ENCODE data around the gene STX11. TPM values are rescaled to one million over a fixed set of nuclear protein-coding genes. Genes with fewer than 3 reads are reported as not detected.

The STX11 gene
- total RNA-seq, 1 experiment from 2014 or later, result 0.17 TPM

DNA sequence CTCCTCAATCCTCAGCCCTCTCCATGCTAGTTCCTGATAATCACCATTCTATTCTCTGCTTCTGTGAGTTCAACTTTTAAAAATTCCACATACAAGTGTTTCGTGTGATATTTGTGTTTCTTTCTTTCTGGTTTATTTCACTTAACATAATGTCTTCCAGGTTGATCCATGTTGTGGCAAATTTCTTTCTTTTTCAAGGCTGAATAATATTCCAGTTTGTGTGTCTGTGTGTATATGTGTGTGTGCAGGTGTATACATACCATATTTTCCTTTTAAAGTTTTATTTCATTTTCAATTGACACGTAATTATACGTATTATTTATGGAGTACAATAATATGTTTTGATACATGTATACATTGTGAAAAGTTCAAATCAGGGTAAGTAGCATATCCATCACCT, 35.1 kb upstream of the STX11 start:
- Mint-ChIP-seq H3K9me3 (peaks cover 10% of the 10 kb centered on the region), H3K27me3 (ENCODE audit: low read depth) (no peaks in the 10 kb centered on the region), H3K27ac (no peak overlapping the region), H3K36me3 (no peaks in the 10 kb centered on the region), H3K4me3 (no peak overlapping the region), H3K4me1 (no peaks in the 10 kb centered on the region)
- POLR2A ChIA-PET, result no interaction called here
- ATAC-seq, result no peak
- no peak for DNase-seq (ENCODE audit: low spot score)
- TF ChIP-seq CREM (CRISPR knock-in tag; IDR thresholded peaks at IDR 0.05), result no peak
- TF ChIP-seq ATF1 (CRISPR knock-in tag; IDR thresholded peaks at IDR 0.05), result no peak
- no peak for TF ChIP-seq SP1 (CRISPR knock-in tag; conservative IDR thresholded peaks at IDR 0.05)
- TF ChIP-seq FOXJ3 (CRISPR knock-in tag; IDR thresholded peaks at IDR 0.05; ENCODE audit: borderline replicate concordance), result no peak
- TF ChIP-seq SMAD4 (CRISPR knock-in tag; IDR thresholded peaks at IDR 0.05), result no peak
- TF ChIP-seq, protein P1, sequence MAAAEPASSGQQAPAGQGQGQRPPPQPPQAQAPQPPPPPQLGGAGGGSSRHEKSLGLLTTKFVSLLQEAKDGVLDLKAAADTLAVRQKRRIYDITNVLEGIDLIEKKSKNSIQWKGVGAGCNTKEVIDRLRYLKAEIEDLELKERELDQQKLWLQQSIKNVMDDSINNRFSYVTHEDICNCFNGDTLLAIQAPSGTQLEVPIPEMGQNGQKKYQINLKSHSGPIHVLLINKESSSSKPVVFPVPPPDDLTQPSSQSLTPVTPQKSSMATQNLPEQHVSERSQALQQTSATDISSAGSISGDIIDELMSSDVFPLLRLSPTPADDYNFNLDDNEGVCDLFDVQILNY (CRISPR knock-in tag; IDR thresholded peaks at IDR 0.05), result no peak
- no peak for TF ChIP-seq GRHL2 (CRISPR knock-in tag; IDR thresholded peaks at IDR 0.05; ENCODE audit: insufficient replicate concordance, severe bottlenecking)
- TF ChIP-seq, protein P2, sequence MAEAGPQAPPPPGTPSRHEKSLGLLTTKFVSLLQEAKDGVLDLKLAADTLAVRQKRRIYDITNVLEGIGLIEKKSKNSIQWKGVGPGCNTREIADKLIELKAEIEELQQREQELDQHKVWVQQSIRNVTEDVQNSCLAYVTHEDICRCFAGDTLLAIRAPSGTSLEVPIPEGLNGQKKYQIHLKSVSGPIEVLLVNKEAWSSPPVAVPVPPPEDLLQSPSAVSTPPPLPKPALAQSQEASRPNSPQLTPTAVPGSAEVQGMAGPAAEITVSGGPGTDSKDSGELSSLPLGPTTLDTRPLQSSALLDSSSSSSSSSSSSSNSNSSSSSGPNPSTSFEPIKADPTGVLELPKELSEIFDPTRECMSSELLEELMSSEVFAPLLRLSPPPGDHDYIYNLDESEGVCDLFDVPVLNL (CRISPR knock-in tag; IDR thresholded peaks at IDR 0.05; ENCODE audit: borderline replicate concordance, low read depth), result no peak
- no peak for TF ChIP-seq RORB (CRISPR knock-in tag; IDR thresholded peaks at IDR 0.05)
- TF ChIP-seq, protein P3, sequence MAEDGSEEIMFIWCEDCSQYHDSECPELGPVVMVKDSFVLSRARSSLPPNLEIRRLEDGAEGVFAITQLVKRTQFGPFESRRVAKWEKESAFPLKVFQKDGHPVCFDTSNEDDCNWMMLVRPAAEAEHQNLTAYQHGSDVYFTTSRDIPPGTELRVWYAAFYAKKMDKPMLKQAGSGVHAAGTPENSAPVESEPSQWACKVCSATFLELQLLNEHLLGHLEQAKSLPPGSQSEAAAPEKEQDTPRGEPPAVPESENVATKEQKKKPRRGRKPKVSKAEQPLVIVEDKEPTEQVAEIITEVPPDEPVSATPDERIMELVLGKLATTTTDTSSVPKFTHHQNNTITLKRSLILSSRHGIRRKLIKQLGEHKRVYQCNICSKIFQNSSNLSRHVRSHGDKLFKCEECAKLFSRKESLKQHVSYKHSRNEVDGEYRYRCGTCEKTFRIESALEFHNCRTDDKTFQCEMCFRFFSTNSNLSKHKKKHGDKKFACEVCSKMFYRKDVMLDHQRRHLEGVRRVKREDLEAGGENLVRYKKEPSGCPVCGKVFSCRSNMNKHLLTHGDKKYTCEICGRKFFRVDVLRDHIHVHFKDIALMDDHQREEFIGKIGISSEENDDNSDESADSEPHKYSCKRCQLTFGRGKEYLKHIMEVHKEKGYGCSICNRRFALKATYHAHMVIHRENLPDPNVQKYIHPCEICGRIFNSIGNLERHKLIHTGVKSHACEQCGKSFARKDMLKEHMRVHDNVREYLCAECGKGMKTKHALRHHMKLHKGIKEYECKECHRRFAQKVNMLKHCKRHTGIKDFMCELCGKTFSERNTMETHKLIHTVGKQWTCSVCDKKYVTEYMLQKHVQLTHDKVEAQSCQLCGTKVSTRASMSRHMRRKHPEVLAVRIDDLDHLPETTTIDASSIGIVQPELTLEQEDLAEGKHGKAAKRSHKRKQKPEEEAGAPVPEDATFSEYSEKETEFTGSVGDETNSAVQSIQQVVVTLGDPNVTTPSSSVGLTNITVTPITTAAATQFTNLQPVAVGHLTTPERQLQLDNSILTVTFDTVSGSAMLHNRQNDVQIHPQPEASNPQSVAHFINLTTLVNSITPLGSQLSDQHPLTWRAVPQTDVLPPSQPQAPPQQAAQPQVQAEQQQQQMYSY (CRISPR knock-in tag; IDR thresholded peaks at IDR 0.05), result no peak
- no peak for TF ChIP-seq ZNF219 (CRISPR knock-in tag; IDR thresholded peaks at IDR 0.05; ENCODE audit: borderline replicate concordance)
- no peak for TF ChIP-seq PRRX2 (CRISPR knock-in tag; IDR thresholded peaks at IDR 0.05)
- no peak for TF ChIP-seq ZNF317 (CRISPR knock-in tag; IDR thresholded peaks at IDR 0.05; ENCODE audit: borderline replicate concordance, low read depth)
- TF ChIP-seq TEAD4 (CRISPR knock-in tag; IDR thresholded peaks at IDR 0.05), result no peak
- TF ChIP-seq, protein P4, sequence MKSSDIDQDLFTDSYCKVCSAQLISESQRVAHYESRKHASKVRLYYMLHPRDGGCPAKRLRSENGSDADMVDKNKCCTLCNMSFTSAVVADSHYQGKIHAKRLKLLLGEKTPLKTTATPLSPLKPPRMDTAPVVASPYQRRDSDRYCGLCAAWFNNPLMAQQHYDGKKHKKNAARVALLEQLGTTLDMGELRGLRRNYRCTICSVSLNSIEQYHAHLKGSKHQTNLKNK (CRISPR knock-in tag; IDR thresholded peaks at IDR 0.05), result no peak
- TF ChIP-seq HMGA2 (CRISPR knock-in tag; IDR thresholded peaks at IDR 0.05), result no peak
- no peak for TF ChIP-seq ESRRA (CRISPR knock-in tag; IDR thresholded peaks at IDR 0.05; ENCODE audit: borderline replicate concordance)
- no peak for TF ChIP-seq TCF7 (CRISPR knock-in tag; IDR thresholded peaks at IDR 0.05; ENCODE audit: low read depth)
- TF ChIP-seq ZNF423 (CRISPR knock-in tag; IDR thresholded peaks at IDR 0.05), result no peak
- CTCF ChIA-PET, result no interaction called here

DNA sequence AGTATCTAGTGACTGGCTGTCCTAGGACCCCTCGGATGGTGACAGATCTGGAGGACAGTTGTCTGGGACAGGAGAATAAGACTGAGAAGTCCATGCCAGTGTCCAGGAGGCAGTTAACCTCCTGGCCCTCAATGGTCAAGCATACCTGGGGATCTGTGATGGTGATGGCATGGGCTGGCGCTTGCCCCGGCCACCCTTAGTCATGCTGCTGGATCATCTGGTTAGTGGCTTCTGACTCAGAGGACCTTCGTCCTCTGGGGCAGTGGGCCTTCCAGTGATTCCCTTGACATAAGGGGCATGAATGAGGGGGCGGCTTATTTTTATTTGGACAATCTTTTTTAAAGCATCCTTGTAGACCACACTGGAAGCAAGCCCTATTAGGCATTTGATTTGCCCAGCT, 30.9 kb upstream of the STX11 start:
- Mint-ChIP-seq H3K27ac (no peak overlapping the region), H3K4me3 (no peak overlapping the region), H3K27me3 (ENCODE audit: low read depth) (no peaks in the 10 kb centered on the region), H3K4me1 (no peaks in the 10 kb centered on the region), H3K36me3 (no peaks in the 10 kb centered on the region), H3K9me3 (peaks cover 10% of the 10 kb centered on the region)
- ChIA-PET POLR2A (no interaction called here), CTCF (no interaction called here)
- DNase-seq (ENCODE audit: low spot score), result no peak
- no peak for ATAC-seq
- TF ChIP-seq NR3C1 (CRISPR knock-in tag; conservative IDR thresholded peaks at IDR 0.05; ENCODE audit: low read depth) (no peak), ZNF138 (CRISPR knock-in tag; conservative IDR thresholded peaks at IDR 0.05) (no peak), ZNF263 (CRISPR knock-in tag; IDR thresholded peaks at IDR 0.05; ENCODE audit: low read depth) (no peak), ZNF423 (CRISPR knock-in tag; IDR thresholded peaks at IDR 0.05) (no peak), ETV6 (CRISPR knock-in tag; IDR thresholded peaks at IDR 0.05) (no peak), SMAD3 (CRISPR knock-in tag; IDR thresholded peaks at IDR 0.05; ENCODE audit: borderline replicate concordance) (no peak), JUN (CRISPR knock-in tag; IDR thresholded peaks at IDR 0.05) (no peak), TP53 (CRISPR knock-in tag; IDR thresholded peaks at IDR 0.05) (no peak)
- TF ChIP-seq, protein P5, sequence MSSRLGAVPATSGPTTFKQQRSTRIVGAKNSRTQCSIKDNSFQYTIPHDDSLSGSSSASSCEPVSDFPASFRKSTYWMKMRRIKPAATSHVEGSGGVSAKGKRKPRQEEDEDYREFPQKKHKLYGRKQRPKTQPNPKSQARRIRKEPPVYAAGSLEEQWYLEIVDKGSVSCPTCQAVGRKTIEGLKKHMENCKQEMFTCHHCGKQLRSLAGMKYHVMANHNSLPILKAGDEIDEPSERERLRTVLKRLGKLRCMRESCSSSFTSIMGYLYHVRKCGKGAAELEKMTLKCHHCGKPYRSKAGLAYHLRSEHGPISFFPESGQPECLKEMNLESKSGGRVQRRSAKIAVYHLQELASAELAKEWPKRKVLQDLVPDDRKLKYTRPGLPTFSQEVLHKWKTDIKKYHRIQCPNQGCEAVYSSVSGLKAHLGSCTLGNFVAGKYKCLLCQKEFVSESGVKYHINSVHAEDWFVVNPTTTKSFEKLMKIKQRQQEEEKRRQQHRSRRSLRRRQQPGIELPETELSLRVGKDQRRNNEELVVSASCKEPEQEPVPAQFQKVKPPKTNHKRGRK (CRISPR knock-in tag; IDR thresholded peaks at IDR 0.05; ENCODE audit: borderline replicate concordance), result no peak
